DND-41 (cell line): ENCODE data around the gene SERP2.
A peak's percentile ranks its signal among the peaks of the same experiment; 100 is the strongest.

Experiments
- ATAC-seq: fragments of 200-7000 bp; cut with Tn5 transposase; 3 replicates; pipeline ENCODE4 v1.9.1; 2021; ENCODE audit warnings: low read depth; ENCODE audit not compliant: insufficient read depth
- DNase-seq: peaks from one replicate; pipeline ENCODE4 v3.0.0-alpha.2; 2020
- H2AFZ ChIP-seq: 2 replicates; pipeline ENCODE4 v1.6.0; 2012; ENCODE audit warnings: low read depth, low read length
- H3K27ac ChIP-seq: 2 replicates; pipeline ENCODE4 v1.5.1; 2012; ENCODE audit warnings: low read length, inconsistent platforms
- H3K27me3 ChIP-seq: fragments of 200-600 bp; sonication (generic); 2 replicates; pipeline ENCODE4 v1.6.0; 2012; ENCODE audit warnings: low read length, mild to moderate bottlenecking, inconsistent platforms; ENCODE audit not compliant: insufficient read depth, poor library complexity
- H3K36me3 ChIP-seq: 2 replicates; pipeline ENCODE4 v1.5.1; 2012; ENCODE audit warnings: low read length, inconsistent platforms; ENCODE audit not compliant: insufficient read depth
- H3K4me1 ChIP-seq: 2 replicates; pipeline ENCODE4 v1.5.1; 2012; ENCODE audit warnings: mild to moderate bottlenecking, low read length; ENCODE audit not compliant: insufficient read depth
- H3K4me2 ChIP-seq: 2 replicates; pipeline ENCODE4 v1.6.0; 2012; ENCODE audit warnings: mild to moderate bottlenecking, moderate library complexity, low read length, inconsistent platforms; ENCODE audit not compliant: insufficient read depth
- H3K4me3 ChIP-seq, 2 experiments: fragments of 200-600 bp in 1 of 2; shearing (Covaris generic) in 1 of 2; 2 replicates each; pipeline ENCODE4 v1.5.1; 2012 to 2016; ENCODE audit warnings: inconsistent platforms in 2 of 2, low read length in 2 of 2, mild to moderate bottlenecking in 2 of 2, low read depth in 1 of 2, moderate library complexity in 1 of 2
- H3K79me2 ChIP-seq: 2 replicates; pipeline ENCODE4 v1.6.0; 2012; ENCODE audit warnings: low read length, inconsistent platforms; ENCODE audit not compliant: insufficient read depth
- H3K9ac ChIP-seq: 2 replicates; pipeline ENCODE4 v1.6.0; 2012; ENCODE audit warnings: low read depth, mild to moderate bottlenecking, inconsistent platforms, low read length, moderate library complexity
- H3K9me3 ChIP-seq: 2 replicates; pipeline ENCODE4 v1.5.1; 2012; ENCODE audit warnings: low read length, moderate library complexity, mild to moderate bottlenecking, inconsistent platforms; ENCODE audit not compliant: insufficient read depth, severe bottlenecking
- H4K20me1 ChIP-seq: 2 replicates; pipeline ENCODE4 v1.6.0; 2012; ENCODE audit warnings: low read length; ENCODE audit not compliant: insufficient read depth
- EZH2 ChIP-seq: IDR thresholded peaks from 3 replicates; pipeline ENCODE4 v1.6.1; 2012; ENCODE audit warnings: borderline replicate concordance, low read depth, mild to moderate bottlenecking, moderate library complexity, low read length, inconsistent platforms; ENCODE audit not compliant: severe bottlenecking
- TF ChIP-seq, protein P1 (sequence below): IDR thresholded peaks from 2 replicates; pipeline ENCODE4 v1.5.1; 2012; ENCODE audit warnings: borderline replicate concordance, low read length, moderate library complexity, mild to moderate bottlenecking; ENCODE audit not compliant: poor library complexity, severe bottlenecking; ENCODE audit errors: extremely low read depth

SERP2 gene

DNA sequence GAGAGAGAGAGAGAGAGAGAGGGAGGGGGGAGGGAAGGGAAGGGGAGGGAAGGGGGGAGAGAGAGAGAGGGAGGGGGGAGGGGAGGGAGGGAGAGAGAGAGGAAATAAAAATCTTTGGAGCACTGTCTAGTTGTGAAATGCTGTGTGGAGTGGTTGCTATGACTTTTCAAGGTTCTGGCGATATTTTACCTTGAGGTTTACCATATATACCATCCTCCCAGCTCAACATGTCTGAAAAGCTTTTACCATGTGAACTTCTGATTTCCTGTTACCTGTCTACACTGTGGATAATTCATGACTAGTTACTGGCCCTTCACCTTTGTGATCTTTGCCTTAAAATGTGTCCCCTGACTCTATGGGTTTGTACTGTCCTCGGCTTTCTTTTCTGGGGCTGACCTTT, 38.2 kb downstream of the SERP2 start:
- ATAC-seq (peak; percentile 53; the same call in 2 of the 3 replicates), DNase-seq (no peak)
- Histone ChIP-seq H3K9ac (no peak overlapping the region), H3K9me3 (no peaks in the 10 kb centered on the region), H3K4me1 (peaks cover 19% of the 10 kb centered on the region), H4K20me1 (no peaks in the 10 kb centered on the region), H3K27me3 (no peaks in the 10 kb centered on the region), H3K4me3 (no peak overlapping the region), H2AFZ (peak overlapping the region; percentile 51; the same call in 1 of the 2 replicates), H3K4me2 (no peak overlapping the region), H3K36me3 (no peaks in the 10 kb centered on the region), H3K79me2 (no peaks in the 10 kb centered on the region), H3K27ac (no peak overlapping the region; the same call in 1 of the 2 replicates)
- TF ChIP-seq, protein P1, sequence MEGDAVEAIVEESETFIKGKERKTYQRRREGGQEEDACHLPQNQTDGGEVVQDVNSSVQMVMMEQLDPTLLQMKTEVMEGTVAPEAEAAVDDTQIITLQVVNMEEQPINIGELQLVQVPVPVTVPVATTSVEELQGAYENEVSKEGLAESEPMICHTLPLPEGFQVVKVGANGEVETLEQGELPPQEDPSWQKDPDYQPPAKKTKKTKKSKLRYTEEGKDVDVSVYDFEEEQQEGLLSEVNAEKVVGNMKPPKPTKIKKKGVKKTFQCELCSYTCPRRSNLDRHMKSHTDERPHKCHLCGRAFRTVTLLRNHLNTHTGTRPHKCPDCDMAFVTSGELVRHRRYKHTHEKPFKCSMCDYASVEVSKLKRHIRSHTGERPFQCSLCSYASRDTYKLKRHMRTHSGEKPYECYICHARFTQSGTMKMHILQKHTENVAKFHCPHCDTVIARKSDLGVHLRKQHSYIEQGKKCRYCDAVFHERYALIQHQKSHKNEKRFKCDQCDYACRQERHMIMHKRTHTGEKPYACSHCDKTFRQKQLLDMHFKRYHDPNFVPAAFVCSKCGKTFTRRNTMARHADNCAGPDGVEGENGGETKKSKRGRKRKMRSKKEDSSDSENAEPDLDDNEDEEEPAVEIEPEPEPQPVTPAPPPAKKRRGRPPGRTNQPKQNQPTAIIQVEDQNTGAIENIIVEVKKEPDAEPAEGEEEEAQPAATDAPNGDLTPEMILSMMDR: no peak
- TF ChIP-seq EZH2: no peak

DNA sequence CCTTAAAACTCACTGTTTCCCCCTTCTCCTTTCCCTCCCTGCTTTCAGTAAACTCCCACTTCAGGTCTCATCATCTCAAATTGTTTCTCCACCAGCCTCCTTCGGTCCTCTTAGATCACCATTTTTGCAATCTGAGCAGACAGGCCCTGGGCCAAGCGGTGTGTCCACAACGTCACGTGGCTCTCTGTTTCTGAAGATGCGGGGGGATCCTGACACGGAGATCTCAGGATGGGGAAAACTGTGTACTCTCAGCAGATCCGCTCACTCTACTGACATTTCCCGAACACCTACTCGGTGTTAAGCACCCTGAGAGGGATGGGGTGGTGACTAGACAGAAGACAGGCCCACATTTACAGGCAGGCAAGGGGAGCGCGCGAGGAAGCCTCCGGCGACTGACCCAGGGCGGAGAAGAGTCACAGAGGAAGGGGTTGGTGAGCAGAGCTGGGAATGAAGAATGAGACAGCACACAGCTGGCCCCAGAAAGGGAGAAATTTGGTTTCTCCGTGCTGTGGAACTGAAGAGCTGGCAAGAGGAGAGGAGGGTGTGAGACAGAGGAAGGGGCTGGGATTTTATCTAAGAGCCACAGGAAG, 38.8 kb downstream of the SERP2 start:
- TF ChIP-seq, protein P1: no peak
- TF ChIP-seq EZH2: no peak
- DNase-seq (no peak), ATAC-seq (peak; percentile 31; the same call in 1 of the 3 replicates)
- Histone ChIP-seq H3K4me2 (no peak overlapping the region), H3K27ac (peak overlapping the region; percentile 19), H4K20me1 (no peaks in the 10 kb centered on the region), H3K36me3 (no peaks in the 10 kb centered on the region), H3K4me3 (no peak overlapping the region), H2AFZ (peak overlapping the region; percentile 51; the same call in 1 of the 2 replicates), H3K9ac (no peak overlapping the region), H3K79me2 (no peaks in the 10 kb centered on the region), H3K27me3 (no peaks in the 10 kb centered on the region), H3K4me1 (peaks cover 19% of the 10 kb centered on the region), H3K9me3 (no peaks in the 10 kb centered on the region)

DNA sequence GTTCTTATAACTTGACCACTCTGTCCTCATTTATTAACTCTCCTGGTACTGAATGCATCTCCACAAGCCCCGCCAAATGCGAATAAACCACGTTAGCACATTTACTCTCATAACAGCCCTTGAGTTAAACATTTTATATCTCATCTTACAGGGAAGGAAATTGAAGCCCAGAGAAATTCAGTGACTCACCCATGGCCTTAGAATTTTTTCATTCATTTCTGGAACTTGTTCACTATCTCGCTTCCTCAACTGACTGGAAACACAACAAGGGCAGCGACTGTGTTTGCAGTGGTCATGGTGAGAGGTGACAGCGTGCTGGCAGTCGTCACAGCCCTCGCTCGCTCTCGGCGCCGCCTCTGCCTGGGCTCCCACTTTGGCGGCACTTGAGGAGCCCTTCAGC, 39.5 kb downstream of the SERP2 start:
- Histone ChIP-seq H3K4me3 (no peak overlapping the region), H3K9ac (no peak overlapping the region), H3K36me3 (no peaks in the 10 kb centered on the region), H3K4me2 (no peak overlapping the region), H3K9me3 (no peaks in the 10 kb centered on the region), H3K27ac (no peak overlapping the region), H4K20me1 (no peaks in the 10 kb centered on the region), H3K4me1 (peaks cover 19% of the 10 kb centered on the region), H3K79me2 (no peaks in the 10 kb centered on the region), H2AFZ (0 out of 2 replicates have a peak overlapping the region, but pooled peaks have one; percentile 33), H3K27me3 (no peaks in the 10 kb centered on the region)
- no peak for DNase-seq
- ATAC-seq: no peak
- TF ChIP-seq EZH2: no peak
- TF ChIP-seq, protein P1: no peak

DNA sequence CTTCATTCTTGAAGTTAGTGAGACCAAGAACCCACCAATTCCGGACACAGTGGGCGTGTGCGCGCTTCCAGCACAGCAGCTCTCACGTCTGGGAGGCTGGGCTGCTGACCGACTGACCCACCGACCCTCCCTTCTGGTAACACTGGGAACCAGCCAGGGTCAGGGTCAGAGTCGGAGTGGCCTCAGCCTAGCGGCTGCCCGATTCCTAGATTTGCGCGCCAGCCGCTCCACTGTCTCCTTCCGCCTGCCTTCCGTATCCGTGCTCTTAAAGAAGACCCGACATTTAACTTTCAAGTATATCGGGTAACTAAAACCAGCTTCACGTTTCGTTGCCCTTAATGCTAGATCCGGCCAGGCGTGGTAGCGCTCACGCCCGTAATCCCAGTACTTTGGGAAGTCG, 41.1 kb downstream of the SERP2 start:
- Histone ChIP-seq H3K9me3 (no peaks in the 10 kb centered on the region), H2AFZ (no peak overlapping the region), H4K20me1 (no peaks in the 10 kb centered on the region), H3K36me3 (no peaks in the 10 kb centered on the region), H3K4me2 (no peak overlapping the region), H3K79me2 (no peaks in the 10 kb centered on the region), H3K9ac (no peak overlapping the region), H3K27ac (no peak overlapping the region), H3K27me3 (no peaks in the 10 kb centered on the region), H3K4me1 (peaks cover 19% of the 10 kb centered on the region), H3K4me3 (no peak overlapping the region)
- DNase-seq: no peak
- TF ChIP-seq, protein P1: no peak
- no peak for TF ChIP-seq EZH2
- ATAC-seq: no peak
